ENCODE results near the gene NUP160. TPM values are rescaled to one million over a fixed set of nuclear protein-coding genes. Genes with fewer than 3 reads are reported as not detected.

The NUP160 gene
- polyA plus RNA-seq, 2 of the 4 experiments (the other 2 are of a cell fraction) = 34.9 to 70.4 TPM

GRCh38 chr11:47889714-47890441 is 41.7 kb upstream of the NUP160 start:
- Histone ChIP-seq H3K4me2 (no peak overlapping the region), H3K4me3 (no peak overlapping the region), H3K9me3 (no peaks in the 10 kb centered on the region), H3K4me1 (peaks cover 10% of the 10 kb centered on the region), H3K27ac (peak overlapping the region in 1 of 2 experiments; percentile 22; a peak in 1 of 6 replicates)
- DNase-seq (ENCODE audit: low read depth in 1 of 2, low spot score in 1 of 2) (no peak), FAIRE-seq (no peak), ATAC-seq (peak in 1 of 2 experiments; percentile 41; a peak in 2 of 6 replicates)
- ChIA-PET CTCF (interaction anchor here (1.1 to 1.2 kb wide), 2 partner anchors 24 to 42 kb away, joined by 3 to 5 read pairs; partner anchors contain the start of gene NUP160), POLR2A (no interaction called here)
- no peak for TF ChIP-seq HDAC2 (IDR thresholded peaks at IDR 0.05)
- no peak for TF ChIP-seq FOXS1 (CRISPR knock-in tag; IDR thresholded peaks at IDR 0.05)
- no peak for TF ChIP-seq BHLHE40 (IDR thresholded peaks at IDR 0.05; ENCODE audit: low read depth, low read length)
- TF ChIP-seq HOXB13 (CRISPR knock-in tag; IDR thresholded peaks at IDR 0.05; ENCODE audit: low read depth) = no peak
- TF ChIP-seq NR3C1 (IDR thresholded peaks at IDR 0.05) = no peak
- no peak for TF ChIP-seq CBX2 (IDR thresholded peaks at IDR 0.05; ENCODE audit: borderline replicate concordance, low read depth)
- TF ChIP-seq, protein P1, sequence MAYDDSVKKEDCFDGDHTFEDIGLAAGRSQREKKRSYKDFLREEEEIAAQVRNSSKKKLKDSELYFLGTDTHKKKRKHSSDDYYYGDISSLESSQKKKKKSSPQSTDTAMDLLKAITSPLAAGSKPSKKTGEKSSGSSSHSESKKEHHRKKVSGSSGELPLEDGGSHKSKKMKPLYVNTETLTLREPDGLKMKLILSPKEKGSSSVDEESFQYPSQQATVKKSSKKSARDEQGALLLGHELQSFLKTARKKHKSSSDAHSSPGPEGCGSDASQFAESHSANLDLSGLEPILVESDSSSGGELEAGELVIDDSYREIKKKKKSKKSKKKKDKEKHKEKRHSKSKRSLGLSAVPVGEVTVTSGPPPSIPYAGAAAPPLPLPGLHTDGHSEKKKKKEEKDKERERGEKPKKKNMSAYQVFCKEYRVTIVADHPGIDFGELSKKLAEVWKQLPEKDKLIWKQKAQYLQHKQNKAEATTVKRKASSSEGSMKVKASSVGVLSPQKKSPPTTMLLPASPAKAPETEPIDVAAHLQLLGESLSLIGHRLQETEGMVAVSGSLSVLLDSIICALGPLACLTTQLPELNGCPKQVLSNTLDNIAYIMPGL (CRISPR knock-in tag; IDR thresholded peaks at IDR 0.05; ENCODE audit: borderline replicate concordance) = no peak
- no peak for TF ChIP-seq HOXA7 (CRISPR knock-in tag; IDR thresholded peaks at IDR 0.05)
- TF ChIP-seq SREBF2 (IDR thresholded peaks at IDR 0.05) = no peak
- TF ChIP-seq CBX8 (IDR thresholded peaks at IDR 0.05) = no peak
- TF ChIP-seq POLR2AphosphoS2 (conservative IDR thresholded peaks at IDR 0.05; ENCODE audit: low read length) = no peak
- no peak for TF ChIP-seq HES2 (IDR thresholded peaks at IDR 0.05)
- TF ChIP-seq POLR2A (IDR thresholded peaks at IDR 0.05; ENCODE audit: low read length) = no peak
- no peak for TF ChIP-seq KDM5A (IDR thresholded peaks at IDR 0.05)
- TF ChIP-seq GATA3 (IDR thresholded peaks at IDR 0.05; ENCODE audit: borderline replicate concordance) = no peak
- TF ChIP-seq, protein P2, sequence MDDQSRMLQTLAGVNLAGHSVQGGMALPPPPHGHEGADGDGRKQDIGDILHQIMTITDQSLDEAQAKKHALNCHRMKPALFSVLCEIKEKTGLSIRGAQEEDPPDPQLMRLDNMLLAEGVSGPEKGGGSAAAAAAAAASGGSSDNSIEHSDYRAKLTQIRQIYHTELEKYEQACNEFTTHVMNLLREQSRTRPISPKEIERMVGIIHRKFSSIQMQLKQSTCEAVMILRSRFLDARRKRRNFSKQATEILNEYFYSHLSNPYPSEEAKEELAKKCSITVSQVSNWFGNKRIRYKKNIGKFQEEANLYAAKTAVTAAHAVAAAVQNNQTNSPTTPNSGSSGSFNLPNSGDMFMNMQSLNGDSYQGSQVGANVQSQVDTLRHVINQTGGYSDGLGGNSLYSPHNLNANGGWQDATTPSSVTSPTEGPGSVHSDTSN (IDR thresholded peaks at IDR 0.05) = no peak
- TF ChIP-seq, protein P3, sequence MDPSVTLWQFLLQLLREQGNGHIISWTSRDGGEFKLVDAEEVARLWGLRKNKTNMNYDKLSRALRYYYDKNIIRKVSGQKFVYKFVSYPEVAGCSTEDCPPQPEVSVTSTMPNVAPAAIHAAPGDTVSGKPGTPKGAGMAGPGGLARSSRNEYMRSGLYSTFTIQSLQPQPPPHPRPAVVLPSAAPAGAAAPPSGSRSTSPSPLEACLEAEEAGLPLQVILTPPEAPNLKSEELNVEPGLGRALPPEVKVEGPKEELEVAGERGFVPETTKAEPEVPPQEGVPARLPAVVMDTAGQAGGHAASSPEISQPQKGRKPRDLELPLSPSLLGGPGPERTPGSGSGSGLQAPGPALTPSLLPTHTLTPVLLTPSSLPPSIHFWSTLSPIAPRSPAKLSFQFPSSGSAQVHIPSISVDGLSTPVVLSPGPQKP (IDR thresholded peaks at IDR 0.05; ENCODE audit: low read depth, low read length) = no peak
- no peak for TF ChIP-seq MYC (IDR thresholded peaks at IDR 0.05; ENCODE audit: borderline replicate concordance, low read length)
- TF ChIP-seq TP53 (CRISPR knock-in tag; IDR thresholded peaks at IDR 0.05) = no peak
- TF ChIP-seq, protein P4, sequence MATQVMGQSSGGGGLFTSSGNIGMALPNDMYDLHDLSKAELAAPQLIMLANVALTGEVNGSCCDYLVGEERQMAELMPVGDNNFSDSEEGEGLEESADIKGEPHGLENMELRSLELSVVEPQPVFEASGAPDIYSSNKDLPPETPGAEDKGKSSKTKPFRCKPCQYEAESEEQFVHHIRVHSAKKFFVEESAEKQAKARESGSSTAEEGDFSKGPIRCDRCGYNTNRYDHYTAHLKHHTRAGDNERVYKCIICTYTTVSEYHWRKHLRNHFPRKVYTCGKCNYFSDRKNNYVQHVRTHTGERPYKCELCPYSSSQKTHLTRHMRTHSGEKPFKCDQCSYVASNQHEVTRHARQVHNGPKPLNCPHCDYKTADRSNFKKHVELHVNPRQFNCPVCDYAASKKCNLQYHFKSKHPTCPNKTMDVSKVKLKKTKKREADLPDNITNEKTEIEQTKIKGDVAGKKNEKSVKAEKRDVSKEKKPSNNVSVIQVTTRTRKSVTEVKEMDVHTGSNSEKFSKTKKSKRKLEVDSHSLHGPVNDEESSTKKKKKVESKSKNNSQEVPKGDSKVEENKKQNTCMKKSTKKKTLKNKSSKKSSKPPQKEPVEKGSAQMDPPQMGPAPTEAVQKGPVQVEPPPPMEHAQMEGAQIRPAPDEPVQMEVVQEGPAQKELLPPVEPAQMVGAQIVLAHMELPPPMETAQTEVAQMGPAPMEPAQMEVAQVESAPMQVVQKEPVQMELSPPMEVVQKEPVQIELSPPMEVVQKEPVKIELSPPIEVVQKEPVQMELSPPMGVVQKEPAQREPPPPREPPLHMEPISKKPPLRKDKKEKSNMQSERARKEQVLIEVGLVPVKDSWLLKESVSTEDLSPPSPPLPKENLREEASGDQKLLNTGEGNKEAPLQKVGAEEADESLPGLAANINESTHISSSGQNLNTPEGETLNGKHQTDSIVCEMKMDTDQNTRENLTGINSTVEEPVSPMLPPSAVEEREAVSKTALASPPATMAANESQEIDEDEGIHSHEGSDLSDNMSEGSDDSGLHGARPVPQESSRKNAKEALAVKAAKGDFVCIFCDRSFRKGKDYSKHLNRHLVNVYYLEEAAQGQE (IDR thresholded peaks at IDR 0.05) = no peak
- 57% methylated on average over 4 of the region's 4 CpGs for WGBS (ENCODE audit: missing lambda C conversion rate)

Data from A549 (cell line).